B cell (primary cell): ENCODE results near the gene PDZD2.
"Not testable (repeated sequence)": the region's sequence is repeated elsewhere in the genome, so short reads cannot be mapped to it uniquely, and the experiment has no call there.

Experiments
- EZH2 ChIP-seq: IDR thresholded peaks from 2 replicates; pipeline ENCODE4 v1.6.1; 2012; ENCODE audit warnings: borderline replicate concordance, low read depth, mild to moderate bottlenecking, moderate library complexity, low read length; ENCODE audit not compliant: insufficient read depth, poor library complexity, severe bottlenecking
- TF ChIP-seq, protein P1 (sequence below): fragments of 200-600 bp; IDR thresholded peaks from one replicate; pipeline ENCODE4 v1.8.0; 2022; ENCODE audit warnings: antibody characterized with exemption, mild to moderate bottlenecking

DNA sequence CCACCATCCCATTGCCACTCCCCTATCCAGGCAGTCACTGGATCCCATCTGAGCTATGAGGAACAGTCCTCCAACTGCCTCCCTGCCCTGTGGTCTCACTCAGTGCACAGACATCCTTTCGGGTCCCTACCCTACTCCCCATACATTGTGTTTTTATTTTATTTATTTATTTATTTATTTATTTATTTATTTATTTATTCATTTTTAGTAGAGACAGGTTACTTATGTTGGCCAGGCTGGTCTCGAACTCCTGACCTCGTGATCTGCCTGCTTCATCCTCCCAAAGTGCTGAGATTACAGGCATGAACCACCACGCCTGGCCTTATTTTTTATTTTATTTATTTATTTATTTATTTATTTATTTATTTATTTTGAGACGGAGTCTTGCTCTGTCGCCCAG is 137.4 kb downstream of the PDZD2 start:
- TF ChIP-seq, protein P1, sequence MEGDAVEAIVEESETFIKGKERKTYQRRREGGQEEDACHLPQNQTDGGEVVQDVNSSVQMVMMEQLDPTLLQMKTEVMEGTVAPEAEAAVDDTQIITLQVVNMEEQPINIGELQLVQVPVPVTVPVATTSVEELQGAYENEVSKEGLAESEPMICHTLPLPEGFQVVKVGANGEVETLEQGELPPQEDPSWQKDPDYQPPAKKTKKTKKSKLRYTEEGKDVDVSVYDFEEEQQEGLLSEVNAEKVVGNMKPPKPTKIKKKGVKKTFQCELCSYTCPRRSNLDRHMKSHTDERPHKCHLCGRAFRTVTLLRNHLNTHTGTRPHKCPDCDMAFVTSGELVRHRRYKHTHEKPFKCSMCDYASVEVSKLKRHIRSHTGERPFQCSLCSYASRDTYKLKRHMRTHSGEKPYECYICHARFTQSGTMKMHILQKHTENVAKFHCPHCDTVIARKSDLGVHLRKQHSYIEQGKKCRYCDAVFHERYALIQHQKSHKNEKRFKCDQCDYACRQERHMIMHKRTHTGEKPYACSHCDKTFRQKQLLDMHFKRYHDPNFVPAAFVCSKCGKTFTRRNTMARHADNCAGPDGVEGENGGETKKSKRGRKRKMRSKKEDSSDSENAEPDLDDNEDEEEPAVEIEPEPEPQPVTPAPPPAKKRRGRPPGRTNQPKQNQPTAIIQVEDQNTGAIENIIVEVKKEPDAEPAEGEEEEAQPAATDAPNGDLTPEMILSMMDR, result not testable (repeated sequence)
- TF ChIP-seq EZH2, result not testable (repeated sequence)
